HepG2 (cell line): ENCODE results near the gene PRR30. TPM values are rescaled to one million over a fixed set of nuclear protein-coding genes. Genes with fewer than 3 reads are reported as not detected.

Experiments
- ARNTL ChIP-seq: sonication (generic); formaldehyde crosslinking; IDR thresholded peaks from 2 replicates; pipeline ENCODE4 v1.4.0; 2020; ENCODE audit warnings: mild to moderate bottlenecking, missing genetic modification reagents
- CREB1 ChIP-seq, 2 experiments: fragments of 450-650 bp in 1 of 2; IDR thresholded peaks; 2 replicates each; pipeline ENCODE4 v1.6.1; 2016 to 2017; ENCODE audit warnings: control low read depth in 1 of 2, mild to moderate bottlenecking in 1 of 2, missing compliant biosample characterization in 1 of 2, missing genetic modification characterization in 1 of 2
- EZH2 ChIP-seq: conservative IDR thresholded peaks from 2 replicates; pipeline ENCODE4 v1.6.1; 2012; ENCODE audit warnings: mild to moderate bottlenecking, low read depth, low read length, moderate library complexity
- GATAD2A ChIP-seq: IDR thresholded peaks from 2 replicates; pipeline ENCODE4 v1.6.1; 2016
- GTF2F1 ChIP-seq: fragments of 150-350 bp; IDR thresholded peaks from 2 replicates; pipeline ENCODE4 v1.6.1; 2014; ENCODE audit warnings: low read length
- KDM3A ChIP-seq: IDR thresholded peaks from 2 replicates; pipeline ENCODE4 v1.6.1; 2018; ENCODE audit warnings: low read depth, missing compliant biosample characterization
- KLF13 ChIP-seq: sonication (generic); formaldehyde crosslinking; IDR thresholded peaks from 2 replicates; pipeline ENCODE4 v1.4.0; 2020; ENCODE audit warnings: mild to moderate bottlenecking, missing genetic modification reagents
- MBD4 ChIP-seq: IDR thresholded peaks from 2 replicates; pipeline ENCODE4 v1.6.1; 2012; ENCODE audit warnings: low read length, inconsistent platforms, borderline replicate concordance
- RXRB ChIP-seq: IDR thresholded peaks from 2 replicates; pipeline ENCODE4 v1.6.1; 2016; ENCODE audit warnings: borderline replicate concordance, missing genetic modification reagents, missing compliant biosample characterization
- ZNF274 ChIP-seq: sonication (generic); formaldehyde crosslinking; IDR thresholded peaks from 2 replicates; pipeline ENCODE4 v1.5.1; 2020; ENCODE audit warnings: mild to moderate bottlenecking, missing genetic modification reagents
- ZNF496 ChIP-seq: sonication (generic); formaldehyde crosslinking; IDR thresholded peaks from 2 replicates; pipeline ENCODE4 v1.8.1; 2023; ENCODE audit warnings: mild to moderate bottlenecking, moderate library complexity, missing genetic modification reagents; ENCODE audit not compliant: insufficient replicate concordance
- ZNF615 ChIP-seq: sonication (generic); formaldehyde crosslinking; IDR thresholded peaks from 2 replicates; pipeline ENCODE4 v1.5.0; 2020; ENCODE audit warnings: mild to moderate bottlenecking, missing genetic modification reagents, borderline replicate concordance
- ZNF710 ChIP-seq: sonication (generic); formaldehyde crosslinking; IDR thresholded peaks from 2 replicates; pipeline ENCODE4 v1.5.0; 2020; ENCODE audit warnings: mild to moderate bottlenecking, missing genetic modification reagents, borderline replicate concordance
- ZNF740 ChIP-seq: sonication (generic); formaldehyde crosslinking; IDR thresholded peaks from 2 replicates; pipeline ENCODE4 v1.4.0; 2020; ENCODE audit warnings: missing genetic modification reagents
- ZNF770 ChIP-seq: sonication (generic); formaldehyde crosslinking; IDR thresholded peaks from 2 replicates; pipeline ENCODE4 v1.5.0; 2020; ENCODE audit warnings: mild to moderate bottlenecking, missing genetic modification reagents
- polyA plus RNA-seq, 8 experiments: library from polyadenylated mRNA; depleted of rRNA in 3 of 8; stranded (reverse) in 7 of 8; unstranded in 1 of 8; fragments of >200 nt; fragmentation: Illumina TruSeq in 4 of 8; extraction: Trizol in 4 of 8; gene quantifications; 2 replicates each; pipeline versions ENCODE4 v1.2.1 to v1.2.3, GENCODE V29; 2011 to 2016; ENCODE audit warnings: low read depth in 4 of 8, missing spikeins in 1 of 8, mixed read lengths in 1 of 8; ENCODE audit not compliant: insufficient read depth in 1 of 8
- total RNA-seq, 5 experiments: library from RNA; depleted of rRNA; stranded (reverse); fragments of >200 nt; fragmentation: Illumina TruSeq; extraction: Trizol; gene quantifications; 2 replicates each; pipeline ENCODE4 v1.2.3, GENCODE V29; 2016; ENCODE audit warnings: low read depth in 1 of 5

PRR30 gene
- total and polyA plus RNA-seq, 2 of the 13 experiments (the other 11 are each of a cell fraction or from before 2014, with no cell fraction given), result not detected

GRCh38 chr2:27162151-27163121 is 23.2 kb upstream of the PRR30 start (continued):
- TF ChIP-seq ZNF710 (CRISPR knock-in tag) (no peak), KLF13 (CRISPR knock-in tag) (no peak), ZNF274 (CRISPR knock-in tag) (no peak), ZNF740 (CRISPR knock-in tag) (no peak), MBD4 (no peak), KDM3A (no peak), RXRB (CRISPR knock-in tag) (0 out of 2 replicates have a peak, but pooled peaks have one; percentile 27), GATAD2A (0 out of 2 replicates have a peak, but pooled peaks have one; percentile 8), ZNF496 (CRISPR knock-in tag) (no peak), EZH2 (no peak), ZNF615 (no peak), ZNF770 (no peak), GTF2F1 (no peak), ARNTL (CRISPR knock-in tag) (no peak), CREB1 (IDR thresholded peaks at IDR 0.05) (no peak), CREB1 (CRISPR knock-in tag; IDR thresholded peaks at IDR 0.05) (no peak)
